GM12878 (cell line): ENCODE results near the gene PFN4. TPM values are rescaled to one million over a fixed set of nuclear protein-coding genes. Genes with fewer than 3 reads are reported as not detected.
A peak's percentile ranks its signal among the peaks of the same experiment; 100 is the strongest.

Source experiments
- BHLHE40 ChIP-seq, 2 experiments: fragments of 450-650 bp in 1 of 2; IDR thresholded peaks; 2 replicates each; pipeline ENCODE4 v1.6.1; 2011 to 2017; ENCODE audit warnings: low read depth in 2 of 2, borderline replicate concordance in 1 of 2, improper control_type of control experiment in 1 of 2, low read length in 1 of 2, mild to moderate bottlenecking in 1 of 2
- CHD2 ChIP-seq: IDR thresholded peaks from 2 replicates; pipeline ENCODE4 v1.6.1; 2011; ENCODE audit warnings: low read depth, low read length, improper control_type of control experiment, borderline replicate concordance
- DPF2 ChIP-seq: fragments of 450-650 bp; IDR thresholded peaks from 2 replicates; pipeline ENCODE4 v1.6.1; 2017; ENCODE audit warnings: mild to moderate bottlenecking
- MEF2A ChIP-seq: IDR thresholded peaks from 2 replicates; pipeline ENCODE4 v1.6.1; 2011; ENCODE audit warnings: low read depth, mild to moderate bottlenecking, low read length, moderate library complexity; ENCODE audit not compliant: insufficient read depth
- MYC ChIP-seq: IDR thresholded peaks from 2 replicates; pipeline ENCODE4 v1.6.1; 2011; ENCODE audit warnings: mild to moderate bottlenecking, low read length, moderate library complexity, inconsistent platforms; ENCODE audit not compliant: insufficient read depth, insufficient replicate concordance, insufficient read length, severe bottlenecking
- NBN ChIP-seq: fragments of 450-650 bp; IDR thresholded peaks from 2 replicates; pipeline ENCODE4 v1.6.1; 2016
- PAX5 ChIP-seq: IDR thresholded peaks from 2 replicates; pipeline ENCODE4 v1.6.1; 2011; ENCODE audit warnings: low read depth, low read length, borderline replicate concordance
- PAX8 ChIP-seq: fragments of 450-650 bp; IDR thresholded peaks from 2 replicates; pipeline ENCODE4 v1.6.1; 2017; ENCODE audit warnings: mild to moderate bottlenecking, moderate library complexity
- PML ChIP-seq: IDR thresholded peaks from 2 replicates; pipeline ENCODE4 v1.6.1; 2012; ENCODE audit warnings: low read length, inconsistent platforms
- POU2F2 ChIP-seq: IDR thresholded peaks from 3 replicates; pipeline ENCODE4 v1.6.1; 2011; ENCODE audit warnings: low read depth, mild to moderate bottlenecking, low read length, borderline replicate concordance
- RFX5 ChIP-seq: IDR thresholded peaks from 2 replicates; pipeline ENCODE4 v1.6.1; 2011; ENCODE audit warnings: low read depth, low read length, improper control_type of control experiment
- RUNX3 ChIP-seq: IDR thresholded peaks from 2 replicates; pipeline ENCODE4 v1.6.1; 2012; ENCODE audit warnings: low read length, inconsistent platforms
- SPI1 ChIP-seq: IDR thresholded peaks from 2 replicates; pipeline ENCODE4 v1.6.1; 2011; ENCODE audit warnings: low read depth, mild to moderate bottlenecking, low read length, moderate library complexity, borderline replicate concordance; ENCODE audit not compliant: insufficient read depth
- TCF3 ChIP-seq: IDR thresholded peaks from 2 replicates; pipeline ENCODE4 v1.6.1; 2012; ENCODE audit warnings: low read depth, mild to moderate bottlenecking, low read length, borderline replicate concordance; ENCODE audit not compliant: insufficient read depth
- polyA plus RNA-seq, 11 experiments: library from polyadenylated mRNA; depleted of rRNA in 4 of 11; unstranded in 6 of 11; stranded (reverse) in 5 of 11; fragments of >200 nt; fragmentation: Nextera tagmentation in 4 of 11; fragmentation: Illumina TruSeq in 1 of 11; extraction: Ambion mirVana in 4 of 11; extraction: Trizol in 1 of 11; gene quantifications; 1 replicate in 1 of 11; 2 replicates in 10 of 11; pipeline versions ENCODE4 v1.2.1 to v1.2.3, GENCODE V29; 2011 to 2016; ENCODE audit warnings: inconsistent platforms in 2 of 11, missing spikeins in 2 of 11, low read depth in 1 of 11
- total RNA-seq, 4 experiments: library from RNA; depleted of rRNA in 3 of 4; stranded (reverse); fragments of >200 nt in 3 of 4; fragmentation: Illumina TruSeq in 1 of 4; extraction: Trizol in 1 of 4; gene quantifications; 2 replicates each; pipeline versions ENCODE4 v1.2.1 to v1.2.3, GENCODE V29; 2013 to 2021
- TF ChIP-seq, protein P1 (sequence below): IDR thresholded peaks from 2 replicates; pipeline ENCODE4 v1.6.1; 2011; ENCODE audit warnings: mild to moderate bottlenecking, low read depth, low read length, moderate library complexity; ENCODE audit not compliant: insufficient replicate concordance
- TF ChIP-seq, protein P2 (sequence below): fragments of 150-350 bp; IDR thresholded peaks from 2 replicates; pipeline ENCODE4 v1.6.1; 2014; ENCODE audit warnings: mild to moderate bottlenecking, low read depth, low read length
- TF ChIP-seq, protein P3 (sequence below): fragments of 450-650 bp; IDR thresholded peaks from 2 replicates; pipeline ENCODE4 v1.6.1; 2018; ENCODE audit warnings: borderline replicate concordance, mild to moderate bottlenecking; ENCODE audit not compliant: partially characterized antibody
- TF ChIP-seq, protein P4 (sequence below): fragments of 450-650 bp; IDR thresholded peaks from 2 replicates; pipeline ENCODE4 v1.6.1; 2017; ENCODE audit warnings: mild to moderate bottlenecking, moderate library complexity

PFN4 gene
- total and polyA plus RNA-seq, 10 of the 15 experiments (the other 5 are each of a cell fraction or from before 2014, with no cell fraction given): 0.12 to 2.1 (median 1.0) TPM

DNA sequence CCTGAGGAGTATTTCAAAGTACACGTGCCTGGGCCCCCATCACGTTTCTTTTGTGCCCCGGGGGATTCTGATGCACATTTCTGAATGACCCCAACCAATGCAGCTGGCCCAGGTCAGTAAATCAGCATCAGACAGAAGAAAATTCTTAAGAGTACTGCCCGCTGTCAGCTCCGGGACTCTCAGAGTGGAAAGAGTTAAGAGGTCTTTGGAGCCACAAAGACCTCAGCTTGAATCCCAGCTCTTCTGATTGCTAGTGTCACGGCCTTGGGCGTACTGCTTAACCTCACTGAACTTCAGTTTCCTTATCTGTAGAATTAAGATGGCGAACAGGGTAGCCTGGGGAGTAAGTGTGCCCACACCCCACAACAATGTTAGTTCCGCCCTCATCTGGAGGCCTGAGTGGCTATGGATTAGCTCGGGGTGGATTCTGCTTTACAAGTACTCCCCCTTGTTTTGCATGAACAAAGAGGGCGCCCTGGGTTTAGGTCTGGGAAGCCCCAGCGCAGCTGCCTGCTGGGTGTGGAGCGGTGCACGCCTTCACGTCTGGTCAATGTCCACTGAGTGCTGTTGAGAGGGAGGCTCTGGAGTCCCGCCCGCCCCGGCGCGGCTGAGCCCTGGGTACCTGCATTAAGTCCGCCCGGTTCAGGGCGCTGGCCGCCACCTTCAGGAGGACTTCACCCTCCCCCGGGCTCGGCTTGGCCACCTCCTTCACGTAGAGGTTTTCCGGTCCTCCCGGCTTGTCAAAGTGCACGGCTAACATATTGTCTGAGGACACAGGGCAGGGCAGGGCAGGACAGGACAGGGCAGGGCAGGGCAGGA is 39.4 kb downstream of the PFN4 start (continued):
- TF ChIP-seq MEF2A (0 out of 2 replicates have a peak, but pooled peaks have one; percentile 9), DPF2 (peak; percentile 64; the same call in 1 of the 2 replicates), POU2F2 (peak; percentile 61; the same call in 2 of the 3 replicates), PAX5 (0 out of 2 replicates have a peak, but pooled peaks have one; percentile 9), BHLHE40 (IDR thresholded peaks at IDR 0.05; ENCODE audit: borderline replicate concordance in 1 of 2, low read depth in 2 of 2, low read length in 1 of 2) (peak in 1 of 2 experiments; percentile 34; a peak in 1 of 4 replicates), NBN (peak; percentile 58; the same call in 1 of the 2 replicates), SPI1 (peak; percentile 40; the same call in 1 of the 2 replicates), RUNX3 (peak; percentile 32; the same call in 1 of the 2 replicates), TCF3 (peak; percentile 60; the same call in 1 of the 2 replicates), MYC (no peak), CHD2 (no peak), PML (peak; percentile 67), PAX8 (no peak), RFX5 (no peak)
- TF ChIP-seq, protein P1, sequence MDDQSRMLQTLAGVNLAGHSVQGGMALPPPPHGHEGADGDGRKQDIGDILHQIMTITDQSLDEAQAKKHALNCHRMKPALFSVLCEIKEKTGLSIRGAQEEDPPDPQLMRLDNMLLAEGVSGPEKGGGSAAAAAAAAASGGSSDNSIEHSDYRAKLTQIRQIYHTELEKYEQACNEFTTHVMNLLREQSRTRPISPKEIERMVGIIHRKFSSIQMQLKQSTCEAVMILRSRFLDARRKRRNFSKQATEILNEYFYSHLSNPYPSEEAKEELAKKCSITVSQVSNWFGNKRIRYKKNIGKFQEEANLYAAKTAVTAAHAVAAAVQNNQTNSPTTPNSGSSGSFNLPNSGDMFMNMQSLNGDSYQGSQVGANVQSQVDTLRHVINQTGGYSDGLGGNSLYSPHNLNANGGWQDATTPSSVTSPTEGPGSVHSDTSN: no peak
- TF ChIP-seq, protein P2, sequence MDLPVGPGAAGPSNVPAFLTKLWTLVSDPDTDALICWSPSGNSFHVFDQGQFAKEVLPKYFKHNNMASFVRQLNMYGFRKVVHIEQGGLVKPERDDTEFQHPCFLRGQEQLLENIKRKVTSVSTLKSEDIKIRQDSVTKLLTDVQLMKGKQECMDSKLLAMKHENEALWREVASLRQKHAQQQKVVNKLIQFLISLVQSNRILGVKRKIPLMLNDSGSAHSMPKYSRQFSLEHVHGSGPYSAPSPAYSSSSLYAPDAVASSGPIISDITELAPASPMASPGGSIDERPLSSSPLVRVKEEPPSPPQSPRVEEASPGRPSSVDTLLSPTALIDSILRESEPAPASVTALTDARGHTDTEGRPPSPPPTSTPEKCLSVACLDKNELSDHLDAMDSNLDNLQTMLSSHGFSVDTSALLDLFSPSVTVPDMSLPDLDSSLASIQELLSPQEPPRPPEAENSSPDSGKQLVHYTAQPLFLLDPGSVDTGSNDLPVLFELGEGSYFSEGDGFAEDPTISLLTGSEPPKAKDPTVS: no peak
- TF ChIP-seq, protein P3, sequence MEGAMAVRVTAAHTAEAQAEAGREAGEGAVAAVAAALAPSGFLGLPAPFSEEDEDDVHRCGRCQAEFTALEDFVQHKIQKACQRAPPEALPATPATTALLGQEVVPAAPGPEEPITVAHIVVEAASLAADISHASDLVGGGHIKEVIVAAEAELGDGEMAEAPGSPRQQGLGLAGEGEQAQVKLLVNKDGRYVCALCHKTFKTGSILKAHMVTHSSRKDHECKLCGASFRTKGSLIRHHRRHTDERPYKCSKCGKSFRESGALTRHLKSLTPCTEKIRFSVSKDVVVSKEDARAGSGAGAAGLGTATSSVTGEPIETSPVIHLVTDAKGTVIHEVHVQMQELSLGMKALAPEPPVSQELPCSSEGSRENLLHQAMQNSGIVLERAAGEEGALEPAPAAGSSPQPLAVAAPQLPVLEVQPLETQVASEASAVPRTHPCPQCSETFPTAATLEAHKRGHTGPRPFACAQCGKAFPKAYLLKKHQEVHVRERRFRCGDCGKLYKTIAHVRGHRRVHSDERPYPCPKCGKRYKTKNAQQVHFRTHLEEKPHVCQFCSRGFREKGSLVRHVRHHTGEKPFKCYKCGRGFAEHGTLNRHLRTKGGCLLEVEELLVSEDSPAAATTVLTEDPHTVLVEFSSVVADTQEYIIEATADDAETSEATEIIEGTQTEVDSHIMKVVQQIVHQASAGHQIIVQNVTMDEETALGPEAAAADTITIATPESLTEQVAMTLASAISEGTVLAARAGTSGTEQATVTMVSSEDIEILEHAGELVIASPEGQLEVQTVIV: no peak
- TF ChIP-seq, protein P4, sequence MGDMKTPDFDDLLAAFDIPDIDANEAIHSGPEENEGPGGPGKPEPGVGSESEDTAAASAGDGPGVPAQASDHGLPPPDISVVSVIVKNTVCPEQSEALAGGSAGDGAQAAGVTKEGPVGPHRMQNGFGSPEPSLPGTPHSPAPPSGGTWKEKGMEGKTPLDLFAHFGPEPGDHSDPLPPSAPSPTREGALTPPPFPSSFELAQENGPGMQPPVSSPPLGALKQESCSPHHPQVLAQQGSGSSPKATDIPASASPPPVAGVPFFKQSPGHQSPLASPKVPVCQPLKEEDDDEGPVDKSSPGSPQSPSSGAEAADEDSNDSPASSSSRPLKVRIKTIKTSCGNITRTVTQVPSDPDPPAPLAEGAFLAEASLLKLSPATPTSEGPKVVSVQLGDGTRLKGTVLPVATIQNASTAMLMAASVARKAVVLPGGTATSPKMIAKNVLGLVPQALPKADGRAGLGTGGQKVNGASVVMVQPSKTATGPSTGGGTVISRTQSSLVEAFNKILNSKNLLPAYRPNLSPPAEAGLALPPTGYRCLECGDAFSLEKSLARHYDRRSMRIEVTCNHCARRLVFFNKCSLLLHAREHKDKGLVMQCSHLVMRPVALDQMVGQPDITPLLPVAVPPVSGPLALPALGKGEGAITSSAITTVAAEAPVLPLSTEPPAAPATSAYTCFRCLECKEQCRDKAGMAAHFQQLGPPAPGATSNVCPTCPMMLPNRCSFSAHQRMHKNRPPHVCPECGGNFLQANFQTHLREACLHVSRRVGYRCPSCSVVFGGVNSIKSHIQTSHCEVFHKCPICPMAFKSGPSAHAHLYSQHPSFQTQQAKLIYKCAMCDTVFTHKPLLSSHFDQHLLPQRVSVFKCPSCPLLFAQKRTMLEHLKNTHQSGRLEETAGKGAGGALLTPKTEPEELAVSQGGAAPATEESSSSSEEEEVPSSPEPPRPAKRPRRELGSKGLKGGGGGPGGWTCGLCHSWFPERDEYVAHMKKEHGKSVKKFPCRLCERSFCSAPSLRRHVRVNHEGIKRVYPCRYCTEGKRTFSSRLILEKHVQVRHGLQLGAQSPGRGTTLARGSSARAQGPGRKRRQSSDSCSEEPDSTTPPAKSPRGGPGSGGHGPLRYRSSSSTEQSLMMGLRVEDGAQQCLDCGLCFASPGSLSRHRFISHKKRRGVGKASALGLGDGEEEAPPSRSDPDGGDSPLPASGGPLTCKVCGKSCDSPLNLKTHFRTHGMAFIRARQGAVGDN: peak; percentile 51; the same call in 1 of the 2 replicates
- TF ChIP-seq, all 136 proteins: peak for 24
